ENCODE data around the gene CHFR. TPM values are rescaled to one million over a fixed set of nuclear protein-coding genes. Genes with fewer than 3 reads are reported as not detected.
"Not testable (repeated sequence)": the region's sequence is repeated elsewhere in the genome, so short reads cannot be mapped to it uniquely, and the experiment has no call there.

Gene CHFR
- total RNA-seq, 1 donor from 2014 or later: 35.2 TPM

DNA sequence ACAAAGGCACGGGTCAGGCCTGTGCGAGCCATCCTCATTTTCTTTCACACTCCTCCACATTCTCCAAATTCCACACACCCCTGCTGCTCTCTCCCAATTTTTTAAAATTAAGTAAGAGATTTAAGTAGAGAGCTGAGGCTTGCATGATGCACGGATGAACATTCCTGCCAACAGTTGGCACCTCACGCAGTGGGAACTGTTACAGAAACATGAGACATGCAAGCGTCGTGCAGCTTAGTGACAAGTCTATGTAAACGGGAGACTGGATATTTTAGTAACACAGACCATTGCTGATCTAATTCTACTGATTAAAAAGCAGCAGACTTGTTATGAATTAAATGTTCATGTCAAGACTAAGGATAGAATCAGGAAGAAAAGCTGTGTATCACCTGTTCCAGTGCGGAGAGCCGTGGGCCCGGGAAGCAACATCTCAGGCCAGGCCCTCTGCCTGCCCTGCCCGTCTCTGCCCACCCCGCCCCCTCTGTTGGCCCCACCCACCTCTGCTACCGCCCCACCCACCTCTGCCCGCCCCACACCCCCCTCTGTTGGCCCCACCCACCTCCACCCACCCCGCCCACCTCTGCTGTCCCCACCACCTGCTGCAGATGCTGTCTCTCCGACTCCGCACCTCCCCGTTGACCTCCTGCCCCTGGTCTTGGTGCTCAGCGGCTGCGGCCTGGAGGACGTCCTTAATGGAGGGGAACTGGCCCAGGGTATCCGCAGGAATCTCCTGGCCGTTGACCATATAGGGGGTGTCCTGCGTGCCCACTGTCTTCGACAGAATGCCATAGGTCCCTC, 79.9 kb downstream of the CHFR start:
- DNase-seq (ENCODE audit: low spot score): no peak

DNA sequence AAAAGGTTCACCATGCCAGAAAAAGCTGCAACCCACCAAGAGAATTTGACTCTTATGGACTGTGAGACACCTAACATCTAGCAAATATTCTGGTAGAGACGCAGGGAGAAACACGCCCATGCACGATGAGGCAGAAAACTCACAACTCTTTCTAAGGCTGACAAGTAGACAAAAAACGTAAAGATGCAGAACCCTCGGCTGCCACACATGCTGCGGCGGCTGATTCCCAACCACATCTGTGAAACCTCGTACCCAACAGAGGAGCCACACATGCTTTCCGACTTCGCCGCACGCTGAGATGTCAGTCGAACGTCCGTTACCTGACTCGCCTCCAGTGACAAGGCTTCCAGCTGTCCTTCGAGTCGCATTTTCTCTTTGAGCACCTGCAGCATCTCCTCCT, 80.5 kb downstream of the CHFR start:
- no peak for DNase-seq (ENCODE audit: low spot score)

DNA sequence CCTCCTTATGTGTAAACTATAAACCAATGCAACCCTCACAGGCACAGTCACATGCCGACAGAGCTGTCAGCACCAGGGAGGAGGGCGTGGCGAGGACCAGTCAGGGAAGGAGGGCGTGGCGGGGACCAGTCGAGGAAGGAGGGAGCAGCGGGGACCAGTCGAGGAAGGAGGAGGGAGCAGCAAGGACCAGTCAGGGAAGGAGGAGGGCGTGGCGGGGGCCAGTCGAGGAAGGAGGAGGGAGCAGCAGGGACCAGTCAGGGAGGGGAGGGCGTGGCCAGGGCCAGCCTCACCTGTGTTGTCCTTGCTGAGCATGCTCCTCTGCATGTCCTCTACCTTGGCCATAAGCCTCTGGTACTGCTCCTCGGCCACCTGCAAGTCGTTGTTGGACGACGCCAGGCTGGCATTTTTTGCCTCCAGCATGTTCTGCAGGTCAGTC, 83.0 kb downstream of the CHFR start:
- DNase-seq (ENCODE audit: low spot score): peak; percentile 83

DNA sequence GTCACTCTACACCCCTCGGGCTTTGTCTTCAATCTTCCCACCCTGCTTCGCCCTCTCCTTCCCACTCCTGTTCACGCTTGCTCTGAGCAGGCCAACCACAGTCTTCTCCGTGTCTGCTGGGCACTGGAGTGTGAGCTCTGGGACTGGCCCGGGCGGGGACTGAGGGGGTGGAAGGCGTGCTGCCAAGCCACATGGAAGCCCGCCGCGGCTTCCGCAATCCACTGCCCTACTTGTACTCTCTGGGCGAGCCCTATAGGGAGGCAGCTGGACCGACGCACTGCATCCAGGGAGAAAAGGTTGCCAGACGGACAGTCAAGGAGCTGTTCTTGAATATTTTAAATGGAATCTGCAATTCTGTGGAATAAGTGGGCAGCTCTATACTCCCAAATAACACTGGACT, 83.5 kb downstream of the CHFR start:
- DNase-seq (ENCODE audit: low spot score): no peak

DNA sequence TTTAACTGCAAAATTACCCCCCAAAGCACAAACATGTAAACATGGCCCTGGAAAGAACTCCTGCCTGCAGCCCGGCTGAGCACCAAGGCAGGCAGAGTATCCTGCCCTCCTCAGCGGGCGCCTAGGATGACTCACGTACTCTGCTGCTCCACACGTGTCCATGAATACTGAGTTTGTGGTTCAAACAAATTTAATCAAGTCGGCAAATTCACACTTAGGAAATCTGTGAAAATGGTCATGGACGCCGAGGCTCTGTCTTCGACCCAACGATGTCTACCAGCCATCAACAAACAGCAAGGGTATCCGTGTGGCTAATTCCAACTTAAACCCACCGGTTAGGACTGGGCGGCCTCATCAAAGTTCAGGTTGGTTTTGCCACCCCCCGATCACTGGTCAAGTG, 84.3 kb downstream of the CHFR start:
- no peak for DNase-seq (ENCODE audit: low spot score)

DNA sequence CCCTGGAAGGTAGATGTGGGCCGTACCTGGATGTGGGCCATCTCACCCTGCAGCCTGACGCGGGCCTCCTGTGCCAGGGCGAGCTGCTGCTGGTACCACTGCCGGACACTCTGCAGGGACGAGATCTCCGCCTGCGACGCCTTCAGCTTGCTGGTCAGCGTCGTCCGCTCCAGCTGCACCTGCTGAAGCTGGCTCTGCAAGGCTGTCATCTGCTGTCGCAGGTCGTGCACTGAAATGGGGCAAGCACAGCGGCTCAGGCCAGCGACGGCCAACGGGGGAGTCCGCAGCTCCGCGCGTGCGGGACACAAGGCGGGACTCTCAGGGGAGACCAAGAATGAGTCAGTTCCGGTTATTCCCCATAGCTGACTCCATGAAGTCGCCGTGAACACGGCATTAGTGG, 85.7 kb downstream of the CHFR start:
- DNase-seq (ENCODE audit: low spot score): no peak

DNA sequence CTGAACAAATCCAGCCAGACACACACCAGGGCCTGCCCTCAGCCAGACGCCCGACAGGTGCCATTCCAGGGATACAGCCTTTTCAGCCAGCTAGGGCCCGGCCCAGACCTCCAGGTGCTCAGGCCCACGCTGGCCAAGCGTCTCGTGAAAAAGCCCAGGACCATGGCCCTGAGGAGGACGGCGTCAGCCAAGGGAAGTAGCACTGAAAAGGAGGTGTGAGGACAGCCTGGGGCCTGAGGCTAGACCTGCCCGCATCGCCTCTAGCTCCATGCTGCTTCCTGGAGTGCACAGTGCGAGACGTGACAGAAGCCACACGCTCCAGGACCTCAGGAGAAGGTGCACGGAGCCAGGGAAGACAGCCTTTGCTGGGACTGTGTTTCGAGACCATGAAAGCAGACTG, 88.6 kb downstream of the CHFR start:
- no peak for DNase-seq (ENCODE audit: low spot score)

DNA sequence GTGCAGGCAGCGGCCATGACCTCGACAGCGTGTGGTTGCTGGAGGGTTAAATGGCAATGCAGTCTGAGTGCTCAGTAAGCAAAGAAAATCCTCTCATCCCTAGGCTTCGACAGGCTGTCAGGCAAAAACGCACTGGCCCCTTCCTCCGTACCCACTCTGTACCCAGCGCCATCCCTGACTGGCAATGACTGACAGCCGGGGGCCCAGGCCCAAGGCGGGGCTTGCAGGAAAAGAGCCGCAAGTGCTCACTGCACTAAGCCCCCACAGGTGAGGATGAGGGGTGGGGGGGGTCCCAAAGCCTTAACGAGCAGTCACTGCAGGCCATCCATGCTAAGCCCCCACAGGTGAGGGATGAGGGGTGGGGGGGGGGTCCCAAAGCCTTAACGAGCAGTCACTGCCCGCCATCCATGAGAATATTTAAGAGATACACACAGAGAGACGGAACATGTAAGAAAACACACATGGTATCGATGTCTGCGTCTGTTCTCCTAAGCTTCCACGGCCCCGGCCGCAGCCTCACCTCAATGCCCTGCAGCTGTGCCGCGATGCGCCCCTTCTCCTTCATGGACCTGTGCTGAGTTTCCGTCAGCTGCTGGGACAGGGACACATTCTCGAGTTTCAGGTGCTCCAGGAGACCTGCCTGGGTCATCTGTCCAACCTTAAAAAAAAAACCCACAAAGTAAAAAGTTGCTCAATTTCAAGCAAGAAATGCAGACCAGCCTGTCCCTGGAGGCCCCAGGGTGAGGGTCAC, 89.4 kb downstream of the CHFR start:
- no peak for DNase-seq (ENCODE audit: low spot score)

DNA sequence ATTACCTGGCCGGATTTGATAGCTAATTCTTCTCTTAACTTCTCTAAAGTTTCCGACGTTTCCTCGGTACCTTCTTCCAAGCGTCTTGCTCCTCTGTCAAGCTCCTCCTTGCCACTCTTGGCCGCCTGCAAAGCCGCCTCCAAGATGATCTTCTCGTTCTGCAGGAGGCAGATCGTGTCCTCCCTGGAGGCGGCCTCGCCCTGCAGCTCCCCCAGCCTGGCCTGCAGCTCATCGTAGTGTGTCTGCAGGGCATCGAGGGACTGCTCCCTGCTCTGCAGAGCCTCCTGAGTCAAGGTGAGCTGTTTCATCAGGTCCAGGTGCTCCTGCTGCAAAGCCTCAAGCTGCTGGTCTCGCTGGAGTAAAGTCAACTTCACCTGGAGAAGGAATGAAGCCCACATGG, 91.6 kb downstream of the CHFR start:
- DNase-seq (ENCODE audit: low spot score): no peak

DNA sequence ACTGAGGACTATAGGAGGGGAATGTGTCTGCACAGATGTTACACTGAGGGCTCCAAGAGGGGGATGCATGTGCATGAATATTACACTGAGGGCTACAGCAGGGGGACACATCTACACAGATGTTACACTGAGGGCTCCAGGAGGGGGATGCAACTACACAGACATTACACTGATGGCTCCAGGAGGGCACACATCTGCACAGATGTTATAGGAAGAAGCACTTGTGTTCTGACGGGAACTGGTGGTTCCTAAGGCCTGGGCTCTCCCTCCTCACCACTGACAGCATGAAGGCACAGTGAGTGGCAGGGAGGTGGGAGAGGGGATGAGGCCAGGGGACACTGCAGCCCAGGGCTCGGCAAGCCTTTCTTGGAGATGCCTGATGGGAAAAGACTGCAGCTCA, 95.5 kb downstream of the CHFR start:
- not testable (repeated sequence) for DNase-seq (ENCODE audit: low spot score)

DNA sequence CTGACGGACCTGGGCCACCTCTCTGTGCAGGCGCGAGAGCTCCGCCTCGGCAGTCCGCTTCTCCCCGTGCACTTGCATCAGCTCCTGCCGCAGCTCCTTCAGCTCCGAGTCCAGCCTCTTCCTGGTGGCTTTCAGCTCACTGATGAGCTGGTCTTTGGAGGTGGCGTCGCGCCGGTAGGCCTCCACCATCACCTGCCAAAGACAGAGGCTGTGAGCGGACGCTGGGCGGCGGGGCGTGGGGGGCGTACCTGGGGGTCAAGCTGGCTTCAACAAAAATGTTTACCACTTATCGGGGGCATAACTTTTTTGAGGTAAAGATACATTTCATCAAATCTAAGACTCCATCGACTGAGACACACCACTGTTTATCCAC, 98.3 kb downstream of the CHFR start:
- DNase-seq (ENCODE audit: low spot score): no peak

DNA sequence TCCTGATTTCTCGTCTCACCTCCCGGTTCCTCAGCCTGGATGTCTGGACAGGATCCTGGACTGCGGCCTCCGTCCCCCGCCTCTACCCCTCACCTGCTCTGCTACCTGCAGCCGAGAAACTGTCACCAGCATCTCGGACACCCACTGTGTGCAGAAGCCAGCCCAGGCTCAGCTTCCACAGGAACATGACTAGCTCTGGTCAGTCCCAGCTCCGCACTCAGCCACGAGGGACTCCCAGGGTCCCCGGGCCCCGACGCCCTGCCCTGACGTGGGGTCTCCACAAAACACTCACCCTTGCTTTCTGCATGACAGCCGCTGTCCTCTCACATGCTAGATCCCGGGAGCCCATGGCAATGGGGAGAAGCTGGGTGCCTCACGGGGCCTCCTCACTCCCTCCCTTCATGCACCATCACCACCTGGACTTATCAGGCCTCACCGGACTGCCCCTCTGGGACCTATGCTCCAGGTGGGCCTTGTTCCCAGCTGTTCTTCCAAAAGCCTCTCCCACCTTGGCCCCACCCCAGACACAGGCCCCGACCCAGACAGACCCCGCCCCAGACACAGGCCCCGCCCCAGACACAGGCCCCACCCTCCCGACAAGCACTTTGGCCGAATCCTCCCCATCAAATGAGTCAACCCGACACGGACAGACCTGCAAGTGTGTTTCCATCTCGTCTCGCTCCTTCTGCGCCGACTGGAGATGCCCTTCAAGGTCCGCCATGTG, 98.9 kb downstream of the CHFR start:
- DNase-seq (ENCODE audit: low spot score): no peak

DNA sequence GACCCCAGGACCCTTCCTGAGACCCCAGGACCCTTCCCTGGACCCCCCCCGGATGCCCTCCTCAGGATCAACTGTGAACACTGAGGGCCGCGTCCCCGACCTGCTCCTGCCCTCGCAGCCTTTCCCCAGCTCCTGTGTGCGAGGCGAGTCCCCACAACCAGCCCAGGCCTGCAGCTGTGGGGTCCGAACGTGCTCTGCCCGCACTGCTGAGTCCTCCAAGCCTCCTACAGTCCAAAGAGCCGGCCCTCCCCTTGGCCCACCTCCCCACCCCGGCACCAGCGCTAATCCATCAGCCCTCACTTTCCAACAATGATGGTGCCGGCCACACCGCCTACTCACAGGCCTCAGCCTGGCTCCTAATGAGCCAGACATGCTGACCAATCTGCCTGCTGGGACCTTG, 99.5 kb downstream of the CHFR start:
- no peak for DNase-seq (ENCODE audit: low spot score)

DNA sequence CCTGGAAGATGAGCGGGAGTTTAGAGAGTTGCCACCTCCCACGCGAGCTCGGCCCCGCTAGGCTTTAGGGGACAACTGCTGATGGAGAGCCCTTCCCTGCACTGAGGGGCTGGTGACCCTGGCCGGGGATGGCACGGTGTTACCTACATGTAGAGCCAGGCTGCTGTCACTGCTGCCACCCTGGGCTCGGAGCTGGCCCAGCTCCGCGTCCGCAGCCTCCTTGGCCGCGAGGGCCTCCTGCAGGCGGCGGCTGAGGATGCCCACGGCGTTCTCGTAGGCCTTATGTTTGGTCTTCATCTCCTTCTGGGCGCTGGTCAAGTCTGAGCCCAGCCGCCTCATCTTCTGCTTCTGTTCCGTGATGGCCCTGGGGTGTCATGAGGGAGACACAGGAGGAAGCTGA, 101.2 kb downstream of the CHFR start:
- no peak for DNase-seq (ENCODE audit: low spot score)

DNA sequence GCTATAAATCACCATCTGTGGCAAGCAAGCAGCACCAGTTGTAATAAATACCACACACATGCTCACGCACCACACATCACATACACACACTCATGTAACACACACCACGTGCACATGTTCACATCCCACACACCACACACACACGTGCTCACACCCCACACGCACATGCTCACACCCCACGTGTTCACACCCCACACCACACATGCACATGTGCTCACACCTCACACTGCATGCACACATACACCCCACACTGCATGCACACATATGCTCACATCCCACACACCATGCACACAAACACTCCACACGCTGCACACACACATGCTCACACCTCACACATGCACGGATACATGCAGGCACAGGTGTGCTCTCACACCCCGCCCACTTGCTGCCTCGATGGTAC, 102.8 kb downstream of the CHFR start:
- no peak for DNase-seq (ENCODE audit: low spot score)

DNA sequence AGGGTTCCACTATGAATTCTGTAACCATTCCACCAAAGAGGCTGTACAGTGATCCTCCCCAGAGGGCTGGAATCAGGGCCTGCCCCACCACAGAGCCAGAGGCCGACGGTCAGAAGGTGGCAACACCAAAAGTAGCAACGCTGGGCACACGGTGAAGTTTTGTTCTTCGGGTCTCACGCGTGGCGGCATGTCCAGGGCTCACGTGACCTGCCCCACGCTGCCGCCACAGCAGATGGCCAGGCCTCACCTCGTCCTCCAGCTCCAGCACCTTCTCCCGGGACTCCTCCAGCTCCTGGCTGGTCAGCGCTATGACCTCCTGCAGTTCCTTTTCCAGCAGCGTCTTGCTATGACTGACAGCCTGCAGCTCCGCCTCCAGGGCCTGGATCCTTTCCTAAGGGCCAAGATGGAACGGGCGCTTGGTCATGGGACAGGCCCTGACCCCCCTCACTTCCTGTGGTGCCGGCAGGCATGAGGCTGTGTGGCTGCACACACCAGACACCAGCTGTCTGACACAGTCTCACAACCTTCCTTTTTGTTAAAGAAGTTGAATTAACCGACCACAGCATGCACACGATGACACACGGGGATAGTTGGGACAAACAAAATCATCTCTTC, 103.4 kb downstream of the CHFR start:
- peak; percentile 27 for DNase-seq (ENCODE audit: low spot score)

Other genes starting within 250 kb of the CHFR start
- 40.4 TPM for gene POLE, start 200.3 kb downstream of the CHFR start, total RNA-seq
- 89.8 TPM for gene PXMP2, start 200.0 kb downstream of the CHFR start, total RNA-seq
- 31.3 TPM for gene PGAM5, start 176.8 kb downstream of the CHFR start, total RNA-seq
- gene ANKLE2, start 125.8 kb downstream of the CHFR start, total RNA-seq: 40.3 TPM
- 72.2 TPM for gene GOLGA3, start 58.7 kb downstream of the CHFR start, total RNA-seq
- gene ZNF605, start 68.7 kb upstream of the CHFR start, total RNA-seq: 17.7 TPM
- 14.3 TPM for gene ZNF26, start 98.8 kb upstream of the CHFR start, total RNA-seq
- gene ZNF84, start 149.9 kb upstream of the CHFR start, total RNA-seq: 31.4 TPM
- gene ZNF140, start 193.3 kb upstream of the CHFR start, total RNA-seq: 17.5 TPM
- 2.6 TPM for gene ZNF891, start 242.7 kb upstream of the CHFR start, total RNA-seq
- 12.3 TPM for gene ZNF10, start 243.0 kb upstream of the CHFR start, total RNA-seq